SK-N-MC (cell line): Measurements from ENCODE around the gene SYT13.

Experiments
- DNase-seq: peaks from one replicate; pipeline ENCODE4 v3.0.0-alpha.2; 2011; ENCODE audit warnings: low read depth, low spot score
- H3K27ac ChIP-seq: fragments of 200-600 bp; sonication (generic); 2 replicates; pipeline ENCODE4 v1.5.1; 2016; ENCODE audit warnings: mixed run types
- H3K36me3 ChIP-seq: fragments of 200-600 bp; sonication (generic); 2 replicates; pipeline ENCODE4 v1.6.1; 2017; ENCODE audit warnings: antibody characterized with exemption, low read length, mixed read lengths; ENCODE audit not compliant: insufficient read depth
- H3K4me3 ChIP-seq: fragments of 200-600 bp; sonication (generic); 2 replicates; pipeline ENCODE4 v1.5.1; 2016
- H3K9ac ChIP-seq: fragments of 200-600 bp; sonication (generic); 2 replicates; pipeline ENCODE4 v1.8.0; 2017; ENCODE audit warnings: mixed run types, mixed read lengths; ENCODE audit not compliant: insufficient read length
- H3K9me3 ChIP-seq: fragments of 200-600 bp; sonication (generic); 2 replicates; pipeline ENCODE4 v1.6.1; 2017; ENCODE audit warnings: low read depth, mild to moderate bottlenecking, antibody characterized with exemption, low read length, moderate library complexity, mixed read lengths
- EZH2 ChIP-seq: fragments of 200-600 bp; sonication (generic); IDR thresholded peaks from one replicate; pipeline ENCODE4 v1.6.1; 2017; ENCODE audit warnings: antibody characterized with exemption
- FOXP2 ChIP-seq: optimal IDR thresholded peaks from 2 replicates; pipeline ENCODE3; 2011; ENCODE audit warnings: mild to moderate bottlenecking, moderate library complexity; ENCODE audit not compliant: insufficient read depth; ENCODE audit errors: extremely low read length, control extremely low read depth
- POLR2AphosphoS5 ChIP-seq: IDR thresholded peaks from 2 replicates; pipeline ENCODE4 v1.6.1; 2012; ENCODE audit warnings: mild to moderate bottlenecking, low read depth, low read length, borderline replicate concordance

The SYT13 gene

GRCh38 chr11:45285930-45286632, at the start of gene SYT13:
Gene SYT13 (minus strand): TSS chr11:45286341. CDS start chr11:45286207, 134 bp downstream.
- Histone ChIP-seq H3K9ac (no peak within 1 kb of the TSS), H3K27ac (no peak within 1 kb of the TSS), H3K9me3 (no peaks in the 10 kb centered on the region), H3K4me3 (peak within 1 kb of the TSS; percentile 25), H3K36me3 (no peaks in the 10 kb centered on the region)
- no peak for TF ChIP-seq FOXP2
- peak; percentile 59 for TF ChIP-seq EZH2
- DNase-seq = no peak

GRCh38 chr11:45335434-45335833, 49.3 kb upstream of the SYT13 start:
- no peak for DNase-seq
- no peak overlapping the region for H3K9ac ChIP-seq
- H3K4me3 ChIP-seq = no peak overlapping the region
- TF ChIP-seq FOXP2 (no peak), POLR2AphosphoS5 (no peak), EZH2 (no peak)
- no peaks in the 10 kb centered on the region for H3K9me3 ChIP-seq
- no peaks in the 10 kb centered on the region for H3K36me3 ChIP-seq
- no peak overlapping the region for H3K27ac ChIP-seq

GRCh38 chr11:45334836-45335235, 48.7 kb upstream of the SYT13 start:
- no peak overlapping the region for H3K4me3 ChIP-seq
- H3K9ac ChIP-seq = no peak overlapping the region
- H3K36me3 ChIP-seq = no peaks in the 10 kb centered on the region
- DNase-seq = no peak
- no peak overlapping the region for H3K27ac ChIP-seq
- no peak for TF ChIP-seq EZH2
- no peak for TF ChIP-seq POLR2AphosphoS5
- no peak for TF ChIP-seq FOXP2
- no peaks in the 10 kb centered on the region for H3K9me3 ChIP-seq

- H3K4me3 ChIP-seq = no peak overlapping the region
- no peaks in the 10 kb centered on the region for H3K9me3 ChIP-seq
- no peak overlapping the region for H3K9ac ChIP-seq
- TF ChIP-seq FOXP2 = no peak
- TF ChIP-seq POLR2AphosphoS5 = no peak
- no peak for TF ChIP-seq EZH2
- no peak overlapping the region for H3K27ac ChIP-seq
- no peak for DNase-seq
- H3K36me3 ChIP-seq = no peaks in the 10 kb centered on the region
These were observed 48.3 kb upstream of the SYT13 start for GRCh38 chr11:45334410-45334809.

DNA sequence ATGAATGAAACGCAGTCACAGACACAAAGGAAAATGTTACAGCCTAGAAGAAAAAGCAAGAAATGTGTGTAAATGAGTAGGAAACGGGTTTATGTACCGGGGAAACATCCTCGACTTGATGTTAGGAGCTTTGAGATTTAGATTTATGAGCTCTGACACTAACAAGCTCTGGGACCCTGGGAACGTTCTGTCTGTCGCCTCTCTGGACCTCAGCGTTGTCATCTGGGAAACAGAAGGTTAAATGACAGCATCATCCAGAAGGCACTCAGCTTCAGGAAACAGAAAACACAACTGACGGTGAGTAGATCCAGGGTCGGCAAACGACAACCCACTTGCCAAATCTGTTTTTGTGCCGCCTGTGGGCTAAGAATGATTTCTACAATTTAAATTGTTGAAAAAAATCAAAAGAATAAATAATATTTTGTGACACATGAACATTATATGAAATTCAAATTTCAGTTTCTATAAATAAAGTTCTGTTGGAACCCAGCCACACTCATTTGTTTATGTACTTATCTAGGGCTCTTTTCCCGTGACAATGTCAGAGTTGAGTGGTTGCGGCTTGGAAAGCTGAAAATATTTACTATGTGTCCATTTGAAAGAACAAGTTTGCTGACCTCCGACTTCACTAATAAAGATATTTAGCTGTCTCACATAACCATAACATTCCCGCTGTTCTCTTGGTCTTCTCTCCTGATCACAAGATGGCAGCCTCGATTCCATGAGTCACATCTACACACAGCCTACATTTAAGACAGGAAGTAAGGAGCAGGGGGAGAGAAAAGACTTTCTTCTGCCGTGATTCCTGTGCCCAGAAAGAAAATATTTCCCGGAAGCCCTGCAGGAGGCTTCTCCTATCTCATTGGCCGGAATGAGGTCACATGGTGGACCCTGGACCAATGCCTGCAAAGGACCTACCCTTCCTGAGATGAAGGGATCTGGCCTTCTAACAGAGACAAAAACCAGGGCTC, 47.1 kb upstream of the SYT13 start:
- TF ChIP-seq EZH2 (no peak), FOXP2 (no peak), POLR2AphosphoS5 (no peak)
- Histone ChIP-seq H3K4me3 (no peak overlapping the region), H3K36me3 (no peaks in the 10 kb centered on the region), H3K27ac (peak overlapping the region; percentile 54; the same call in 1 of the 2 replicates), H3K9me3 (no peaks in the 10 kb centered on the region), H3K9ac (peak overlapping the region; percentile 35)
- no peak for DNase-seq

GRCh38 chr11:45332276-45332934, 46.3 kb upstream of the SYT13 start:
- Histone ChIP-seq H3K27ac (peak overlapping the region; percentile 54; the same call in 1 of the 2 replicates), H3K9ac (peak overlapping the region; percentile 35), H3K9me3 (no peaks in the 10 kb centered on the region), H3K36me3 (no peaks in the 10 kb centered on the region), H3K4me3 (no peak overlapping the region)
- TF ChIP-seq POLR2AphosphoS5 = no peak
- no peak for TF ChIP-seq EZH2
- DNase-seq = no peak

- no peaks in the 10 kb centered on the region for H3K36me3 ChIP-seq
These were observed 45.7 kb upstream of the SYT13 start for GRCh38 chr11:45331839-45332238.

GRCh38 chr11:45328726-45329125, 42.6 kb upstream of the SYT13 start:
- H3K36me3 ChIP-seq = no peaks in the 10 kb centered on the region
- no peak overlapping the region for H3K4me3 ChIP-seq
- H3K27ac ChIP-seq = no peak overlapping the region
- H3K9me3 ChIP-seq = no peaks in the 10 kb centered on the region; the same call in 1 of the 2 replicates
- no peak for TF ChIP-seq FOXP2
- TF ChIP-seq EZH2 = no peak
- no peak for TF ChIP-seq POLR2AphosphoS5
- DNase-seq = no peak
- no peak overlapping the region for H3K9ac ChIP-seq

More at GRCh38 chr11:45331839-45332238, 45.7 kb upstream of the SYT13 start:
- no peak overlapping the region for H3K4me3 ChIP-seq
- H3K27ac ChIP-seq = no peak overlapping the region
- TF ChIP-seq FOXP2 = no peak
- no peak for TF ChIP-seq POLR2AphosphoS5
- TF ChIP-seq EZH2 = no peak
- H3K9me3 ChIP-seq = no peaks in the 10 kb centered on the region
- H3K9ac ChIP-seq = no peak overlapping the region
- DNase-seq = no peak
